IPS-18a (cell line): Measurements from ENCODE around the gene FTO.

Source experiments
- H3K27ac ChIP-seq: one replicate; pipeline ENCODE4 v1.5.1; 2013; ENCODE audit warnings: low read length
- H3K27me3 ChIP-seq: one replicate; pipeline ENCODE4 v1.6.1; 2013; ENCODE audit warnings: mild to moderate bottlenecking, low read length; ENCODE audit not compliant: control insufficient read depth, insufficient read depth
- H3K36me3 ChIP-seq: one replicate; pipeline ENCODE4 v1.6.1; 2013; ENCODE audit warnings: low read depth, low read length; ENCODE audit not compliant: control insufficient read depth
- H3K4me1 ChIP-seq: one replicate; pipeline ENCODE4 v1.6.1; 2013; ENCODE audit warnings: low read depth, low read length; ENCODE audit not compliant: control insufficient read depth
- H3K4me3 ChIP-seq: one replicate; pipeline ENCODE4 v1.5.1; 2013; ENCODE audit warnings: low read length
- H3K9ac ChIP-seq: one replicate; pipeline ENCODE4 v1.6.1; 2013; ENCODE audit warnings: mild to moderate bottlenecking, low read length, moderate library complexity
- H3K9me3 ChIP-seq: one replicate; pipeline ENCODE4 v1.6.1; 2013; ENCODE audit warnings: low read depth, low read length; ENCODE audit not compliant: control insufficient read depth

FTO gene

GRCh38 chr16:53894686-53895085 lies 190.7 kb downstream of the FTO start:
- Histone ChIP-seq H3K36me3 (no peaks in the 10 kb centered on the region), H3K4me3 (no peak overlapping the region), H3K4me1 (no peaks in the 10 kb centered on the region), H3K27me3 (no peaks in the 10 kb centered on the region), H3K27ac (no peak overlapping the region), H3K9me3 (no peaks in the 10 kb centered on the region), H3K9ac (no peak overlapping the region)

GRCh38 chr16:53895433-53895832 lies 191.5 kb downstream of the FTO start:
- Histone ChIP-seq H3K27me3 (no peaks in the 10 kb centered on the region), H3K9me3 (no peaks in the 10 kb centered on the region), H3K4me1 (no peaks in the 10 kb centered on the region), H3K9ac (no peak overlapping the region), H3K36me3 (no peaks in the 10 kb centered on the region), H3K4me3 (no peak overlapping the region), H3K27ac (no peak overlapping the region)

- Histone ChIP-seq H3K4me1 (no peaks in the 10 kb centered on the region), H3K9me3 (no peaks in the 10 kb centered on the region), H3K4me3 (no peak overlapping the region), H3K27me3 (no peaks in the 10 kb centered on the region), H3K27ac (no peak overlapping the region), H3K36me3 (no peaks in the 10 kb centered on the region), H3K9ac (no peak overlapping the region)
These were observed 191.9 kb downstream of the FTO start for GRCh38 chr16:53895851-53896250.

- Histone ChIP-seq H3K9me3 (no peaks in the 10 kb centered on the region), H3K27me3 (no peaks in the 10 kb centered on the region), H3K36me3 (no peaks in the 10 kb centered on the region), H3K9ac (no peak overlapping the region), H3K27ac (no peak overlapping the region), H3K4me1 (no peaks in the 10 kb centered on the region), H3K4me3 (no peak overlapping the region)
These were observed 192.8 kb downstream of the FTO start for GRCh38 chr16:53896722-53897121.

- Histone ChIP-seq H3K9ac (no peak overlapping the region), H3K36me3 (no peaks in the 10 kb centered on the region), H3K9me3 (no peaks in the 10 kb centered on the region), H3K27ac (no peak overlapping the region), H3K27me3 (no peaks in the 10 kb centered on the region), H3K4me3 (no peak overlapping the region), H3K4me1 (no peaks in the 10 kb centered on the region)
These were observed 195.0 kb downstream of the FTO start for GRCh38 chr16:53898993-53899392.

GRCh38 chr16:53899431-53899830 lies 195.5 kb downstream of the FTO start:
- no peaks in the 10 kb centered on the region for H3K36me3 ChIP-seq
- H3K9ac ChIP-seq, result no peak overlapping the region
- no peak overlapping the region for H3K4me3 ChIP-seq
- H3K27me3 ChIP-seq, result no peaks in the 10 kb centered on the region
- no peaks in the 10 kb centered on the region for H3K9me3 ChIP-seq
- no peaks in the 10 kb centered on the region for H3K4me1 ChIP-seq
- H3K27ac ChIP-seq, result no peak overlapping the region

- no peak overlapping the region for H3K27ac ChIP-seq
- no peaks in the 10 kb centered on the region for H3K36me3 ChIP-seq
- H3K9me3 ChIP-seq, result no peaks in the 10 kb centered on the region
- H3K27me3 ChIP-seq, result no peaks in the 10 kb centered on the region
- H3K9ac ChIP-seq, result no peak overlapping the region
- no peak overlapping the region for H3K4me3 ChIP-seq
- H3K4me1 ChIP-seq, result no peaks in the 10 kb centered on the region
These were observed 196.7 kb downstream of the FTO start for GRCh38 chr16:53900667-53901066.

GRCh38 chr16:53901408-53901807 lies 197.5 kb downstream of the FTO start:
- Histone ChIP-seq H3K36me3 (no peaks in the 10 kb centered on the region), H3K9me3 (no peaks in the 10 kb centered on the region), H3K27me3 (no peaks in the 10 kb centered on the region), H3K4me3 (no peak overlapping the region), H3K4me1 (no peaks in the 10 kb centered on the region), H3K27ac (no peak overlapping the region), H3K9ac (no peak overlapping the region)

GRCh38 chr16:53904533-53904932 lies 200.6 kb downstream of the FTO start:
- H3K27me3 ChIP-seq, result no peaks in the 10 kb centered on the region
- no peaks in the 10 kb centered on the region for H3K9me3 ChIP-seq
- H3K9ac ChIP-seq, result no peak overlapping the region
- no peaks in the 10 kb centered on the region for H3K4me1 ChIP-seq
- no peaks in the 10 kb centered on the region for H3K36me3 ChIP-seq
- H3K27ac ChIP-seq, result no peak overlapping the region
- no peak overlapping the region for H3K4me3 ChIP-seq

GRCh38 chr16:53905028-53905427 lies 201.1 kb downstream of the FTO start:
- Histone ChIP-seq H3K36me3 (no peaks in the 10 kb centered on the region), H3K9me3 (no peaks in the 10 kb centered on the region), H3K4me3 (no peak overlapping the region), H3K4me1 (no peaks in the 10 kb centered on the region), H3K27me3 (no peaks in the 10 kb centered on the region), H3K9ac (no peak overlapping the region), H3K27ac (no peak overlapping the region)

GRCh38 chr16:53908731-53909130 lies 204.8 kb downstream of the FTO start:
- peaks cover 5% of the 10 kb centered on the region for H3K4me1 ChIP-seq

GRCh38 chr16:53910990-53911389 lies 207.0 kb downstream of the FTO start:
- H3K9me3 ChIP-seq, result no peaks in the 10 kb centered on the region
- H3K27ac ChIP-seq, result no peak overlapping the region
- H3K9ac ChIP-seq, result no peak overlapping the region
- no peaks in the 10 kb centered on the region for H3K27me3 ChIP-seq
- H3K4me1 ChIP-seq, result peaks cover 25% of the 10 kb centered on the region
- no peaks in the 10 kb centered on the region for H3K36me3 ChIP-seq
- H3K4me3 ChIP-seq, result no peak overlapping the region

More at GRCh38 chr16:53908731-53909130, 204.8 kb downstream of the FTO start:
- no peaks in the 10 kb centered on the region for H3K9me3 ChIP-seq
- H3K27me3 ChIP-seq, result no peaks in the 10 kb centered on the region
- no peak overlapping the region for H3K9ac ChIP-seq
- no peaks in the 10 kb centered on the region for H3K36me3 ChIP-seq
- H3K27ac ChIP-seq, result no peak overlapping the region
- no peak overlapping the region for H3K4me3 ChIP-seq
